A549 (cell line): ENCODE measurements around the gene ZNF862. TPM values are rescaled to one million over a fixed set of nuclear protein-coding genes. Genes with fewer than 3 reads are reported as not detected.
"Not testable (repeated sequence)": the region's sequence is repeated elsewhere in the genome, so short reads cannot be mapped to it uniquely, and the experiment has no call there.

ENCODE experiments used
- ATAC-seq, 2 experiments: fragments of 200-7000 bp in 1 of 2; fragments of >200 bp in 1 of 2; cut with Nextera tagmentation in 1 of 2; cut with Tn5 transposase in 1 of 2; 3 replicates each; pipeline versions ENCODE4 v1.8.0 to v1.9.1; 2018 to 2020; ENCODE audit warnings: mild to moderate bottlenecking in 1 of 2, moderate library complexity in 1 of 2
- CTCF ChIA-PET: fragments of 300-600 bp; sonication (Branson Sonifier 250); formaldehyde crosslinking; extraction: SDS; loops from one replicate; lab custom pipeline; 2021; ENCODE audit warnings: antibody characterized with exemption, inconsistent platforms; lab: Yijun Ruan, JAX
- POLR2A ChIA-PET: fragments of 350-600 bp; formaldehyde crosslinking; extraction: SDS; loops from one replicate; lab custom pipeline; 2021; ENCODE audit warnings: antibody characterized with exemption, inconsistent platforms; lab: Yijun Ruan, JAX
- DNase-seq, 2 experiments: peaks; one replicate each; pipeline versions ENCODE4 v3.0.0 to v3.0.0-alpha.2; 2011 to 2016; ENCODE audit warnings: low read depth in 1 of 2, low spot score in 1 of 2
- FAIRE-seq: peaks from 2 replicates; lab custom pipeline; 2011; peaks lifted over from hg19 to GRCh38; lab: Jason Lieb, UNC
- H3K27ac ChIP-seq, 2 experiments: fragments of >200 bp; sonication (Bioruptor Twin); formaldehyde crosslinking; 3 replicates each; pipeline ENCODE4 v1.5.1; 2016 to 2017
- H3K4me1 ChIP-seq: fragments of >200 bp; sonication (Bioruptor Twin); formaldehyde crosslinking; 3 replicates; pipeline ENCODE4 v1.6.1; 2016
- H3K4me2 ChIP-seq: fragments of >200 bp; sonication (Bioruptor Twin); formaldehyde crosslinking; 3 replicates; pipeline ENCODE4 v1.6.1; 2016
- H3K4me3 ChIP-seq: fragments of >200 bp; sonication (Bioruptor Twin); formaldehyde crosslinking; 3 replicates; pipeline ENCODE4 v1.5.1; 2016
- H3K9me3 ChIP-seq: fragments of >200 bp; sonication (Bioruptor Twin); formaldehyde crosslinking; 3 replicates; pipeline ENCODE4 v1.6.1; 2016
- BHLHE40 ChIP-seq: IDR thresholded peaks from 2 replicates; pipeline ENCODE4 v1.6.1; 2012; ENCODE audit warnings: low read depth, low read length, inconsistent platforms
- E2F6 ChIP-seq: IDR thresholded peaks from 2 replicates; pipeline ENCODE4 v1.6.1; 2012; ENCODE audit warnings: low read depth, borderline replicate concordance
- EHF ChIP-seq: fragments of 250-450 bp; sonication (Bioruptor Pico); IDR thresholded peaks from 2 replicates; pipeline ENCODE4 v1.5.0; 2020; ENCODE audit warnings: mild to moderate bottlenecking
- FOSL2 ChIP-seq, 2 experiments: fragments of 450-650 bp in 1 of 2; fragments of >200 bp in 1 of 2; sonication (Bioruptor Twin) in 1 of 2; formaldehyde crosslinking; IDR thresholded peaks; 2 replicates each; pipeline versions ENCODE4 v1.5.0 to v1.6.1; 2016 to 2020; ENCODE audit warnings: mild to moderate bottlenecking in 1 of 2, moderate library complexity in 1 of 2
- FOXS1 ChIP-seq: fragments of 250-450 bp; sonication (Bioruptor Pico); IDR thresholded peaks from 2 replicates; pipeline ENCODE4 v1.5.0; 2020; ENCODE audit warnings: mild to moderate bottlenecking, moderate library complexity
- GATA3 ChIP-seq: IDR thresholded peaks from 2 replicates; pipeline ENCODE4 v1.6.1; 2012; ENCODE audit warnings: borderline replicate concordance
- HES2 ChIP-seq: fragments of >200 bp; sonication (Bioruptor Twin); formaldehyde crosslinking; IDR thresholded peaks from 2 replicates; pipeline ENCODE4 v1.6.1; 2016
- MAX ChIP-seq: IDR thresholded peaks from 2 replicates; pipeline ENCODE4 v1.6.1; 2012
- NR3C1 ChIP-seq: fragments of >200 bp; sonication (Bioruptor Twin); formaldehyde crosslinking; IDR thresholded peaks from 3 replicates; pipeline ENCODE4 v1.6.1; 2017
- PHF8 ChIP-seq: fragments of 200-600 bp; sonication (generic); IDR thresholded peaks from 2 replicates; pipeline ENCODE4 v1.6.1; 2016; ENCODE audit warnings: low read depth, mild to moderate bottlenecking, antibody characterized with exemption, moderate library complexity, borderline replicate concordance
- RAD21 ChIP-seq, 2 experiments: fragments of >200 bp in 1 of 2; sonication (Bioruptor Twin) in 1 of 2; formaldehyde crosslinking in 1 of 2; IDR thresholded peaks in 1 of 2; conservative IDR thresholded peaks in 1 of 2; 2 replicates in 1 of 2; 3 replicates in 1 of 2; pipeline ENCODE4 v1.6.1; 2012 to 2018; ENCODE audit warnings: inconsistent platforms in 1 of 2
- RARB ChIP-seq: fragments of 250-450 bp; sonication (Bioruptor Pico); IDR thresholded peaks from 2 replicates; pipeline ENCODE4 v1.8.0; 2021; ENCODE audit warnings: mild to moderate bottlenecking, moderate library complexity
- RCOR1 ChIP-seq: fragments of 150-350 bp; IDR thresholded peaks from 2 replicates; pipeline ENCODE4 v1.6.1; 2014; ENCODE audit warnings: antibody characterized with exemption, low read length, low read depth
- REST ChIP-seq: fragments of 200-600 bp; sonication (generic); IDR thresholded peaks from 2 replicates; pipeline ENCODE4 v1.6.1; 2016; ENCODE audit warnings: antibody characterized with exemption, mild to moderate bottlenecking, moderate library complexity
- RFX5 ChIP-seq: fragments of 450-650 bp; IDR thresholded peaks from 2 replicates; pipeline ENCODE4 v1.7.1; 2014; ENCODE audit warnings: antibody characterized with exemption, mild to moderate bottlenecking, moderate library complexity
- RNF2 ChIP-seq: fragments of 200-600 bp; sonication (generic); IDR thresholded peaks from 2 replicates; pipeline ENCODE4 v1.6.1; 2016; ENCODE audit warnings: low read depth, mild to moderate bottlenecking, antibody characterized with exemption, moderate library complexity, borderline replicate concordance
- SMC3 ChIP-seq: fragments of >200 bp; sonication (Bioruptor Twin); formaldehyde crosslinking; IDR thresholded peaks from 3 replicates; pipeline ENCODE4 v1.6.1; 2018; ENCODE audit warnings: inconsistent platforms
- SREBF2 ChIP-seq: fragments of 450-650 bp; IDR thresholded peaks from 2 replicates; pipeline ENCODE4 v1.6.1; 2014; ENCODE audit warnings: mild to moderate bottlenecking, moderate library complexity
- USF2 ChIP-seq: fragments of 450-650 bp; IDR thresholded peaks from 2 replicates; pipeline ENCODE4 v1.6.1; 2014; ENCODE audit warnings: antibody characterized with exemption
- ZFP36 ChIP-seq: fragments of 450-650 bp; IDR thresholded peaks from 2 replicates; pipeline ENCODE4 v1.6.1; 2014; ENCODE audit warnings: borderline replicate concordance; ENCODE audit not compliant: partially characterized antibody
- WGBS: methylation state at CpG from one replicate; pipeline ENCODE4 v1.1.6; 2017; ENCODE audit errors: missing lambda C conversion rate; 5-methylcytosine and 5-hydroxymethylcytosine counted together
- polyA plus RNA-seq, 4 experiments: library from polyadenylated mRNA; depleted of rRNA in 3 of 4; stranded (reverse); fragments of >200 nt; fragmentation: RNase III in 1 of 4; extraction: RNeasy Plus Mini Kit Qiagen cat#74134 plus additional on column Dnase treatment in 1 of 4; gene quantifications; 2 replicates in 3 of 4; 3 replicates in 1 of 4; pipeline ENCODE4 v1.2.3, GENCODE V29; 2011 to 2017

Gene ZNF862
- polyA plus RNA-seq, 2 of the 4 experiments (the other 2 are of a cell fraction): 3.9 to 8.0 TPM

- TF ChIP-seq MAX: no peak
- TF ChIP-seq RCOR1: no peak
- no peak for TF ChIP-seq FOXS1
- no peak for TF ChIP-seq RFX5
- no peak for TF ChIP-seq SREBF2
- no peak for TF ChIP-seq PHF8
- no peak for TF ChIP-seq EHF (CRISPR knock-in tag)
- no peak for TF ChIP-seq FOSL2 (IDR thresholded peaks at IDR 0.05)
- no peak for TF ChIP-seq FOSL2 (CRISPR knock-in tag; IDR thresholded peaks at IDR 0.05)
- TF ChIP-seq E2F6: no peak
- TF ChIP-seq SMC3: no peak
- TF ChIP-seq BHLHE40: no peak
- no peak for TF ChIP-seq REST
- TF ChIP-seq RAD21 (conservative IDR thresholded peaks at IDR 0.05 in 1 of 2, IDR thresholded peaks at IDR 0.05 in 1 of 2): no peak
- TF ChIP-seq RNF2: no peak
- no peak for TF ChIP-seq USF2
- no peak for TF ChIP-seq HES2
- no peak for TF ChIP-seq RARB (CRISPR knock-in tag)
- no peak for TF ChIP-seq GATA3
- no peak for TF ChIP-seq ZFP36
- TF ChIP-seq NR3C1: no peak
- ChIA-PET POLR2A (no interaction called here), CTCF (no interaction called here)
- no peak overlapping the region for H3K4me3 ChIP-seq
- H3K9me3 ChIP-seq: no peaks in the 10 kb centered on the region
- H3K4me1 ChIP-seq: no peaks in the 10 kb centered on the region
- no peak overlapping the region for H3K27ac ChIP-seq
- 84% methylated on average over 7 of the region's 7 CpGs for WGBS
- DNase-seq: no peak
- no peak for ATAC-seq
- H3K4me2 ChIP-seq: no peak overlapping the region
- no peak for FAIRE-seq
Measured at GRCh38 chr7:149887311-149887710, 49.1 kb downstream of the ZNF862 start.

- POLR2A ChIA-PET, DNase-seq, H3K4me3 ChIP-seq, H3K27ac ChIP-seq, H3K4me1 ChIP-seq, H3K4me2 ChIP-seq, CTCF ChIA-PET, ATAC-seq, H3K9me3 ChIP-seq, FAIRE-seq: not testable (repeated sequence)
- WGBS: 29% methylated on average over 2 of the region's 2 CpGs
Measured at GRCh38 chr7:149890715-149891114, 52.5 kb downstream of the ZNF862 start.

- FAIRE-seq, CTCF ChIA-PET, H3K4me3 ChIP-seq, H3K4me2 ChIP-seq, H3K4me1 ChIP-seq, H3K9me3 ChIP-seq, POLR2A ChIA-PET, DNase-seq, ATAC-seq, H3K27ac ChIP-seq: not testable (repeated sequence)
- WGBS: 35% methylated on average over 8 of the region's 8 CpGs
Measured at GRCh38 chr7:149894957-149895356, 56.8 kb downstream of the ZNF862 start.

GRCh38 chr7:149907776-149908376, 69.7 kb downstream of the ZNF862 start:
- FAIRE-seq, H3K4me3 ChIP-seq, POLR2A ChIA-PET, ATAC-seq, H3K4me1 ChIP-seq, H3K4me2 ChIP-seq, H3K27ac ChIP-seq, DNase-seq, H3K9me3 ChIP-seq, CTCF ChIA-PET: not testable (repeated sequence)
- WGBS: 22% methylated on average over 4 of the region's 6 CpGs

- FAIRE-seq, DNase-seq, H3K9me3 ChIP-seq, H3K4me1 ChIP-seq, CTCF ChIA-PET, ATAC-seq, H3K4me3 ChIP-seq, H3K27ac ChIP-seq, H3K4me2 ChIP-seq, POLR2A ChIA-PET: not testable (repeated sequence)
- WGBS: 82% methylated on average over 7 of the region's 9 CpGs
Measured at GRCh38 chr7:149910219-149910618, 72.0 kb downstream of the ZNF862 start.
